Measurements from ENCODE around the gene ARIH2. TPM values are rescaled to one million over a fixed set of nuclear protein-coding genes. Genes with fewer than 3 reads are reported as not detected.
A peak's percentile ranks its signal among the peaks of the same experiment; 100 is the strongest.

The ARIH2 gene
- polyA plus RNA-seq, 4 donors: 42.7 to 70.1 (median 47.2) TPM

GRCh38 chr3:48919215-48920138, 835 bp downstream of the ARIH2 start:
- WGBS, 3 donors: 0 to 1% (median 0%) methylated on average over 50 to 54 of the region's 54 CpGs
- FAIRE-seq (no peak), DNase-seq (peak; percentile 56 to 80)
- Histone ChIP-seq H3K9me3 (ENCODE audit: control insufficient read depth in 2 of 2, insufficient read depth in 1 of 2, low read depth in 1 of 2, low read length in 1 of 2) (no peaks in the 10 kb centered on the region), H3K4me1 (ENCODE audit: control insufficient read depth in 3 of 3, insufficient read depth in 2 of 3, low read depth in 1 of 3, low read length in 2 of 3) (peaks cover 0 to 12% (median 3%) of the 10 kb centered on the region in 3 donors), H3K36me3 (ENCODE audit: control insufficient read depth in 3 of 3, insufficient read depth in 2 of 3, low read depth in 1 of 3, low read length in 3 of 3) (peaks cover 0 to 27% (median 0%) of the 10 kb centered on the region in 3 donors), H3K27ac (ENCODE audit: low read depth in 1 of 3, low read length in 2 of 3) (peak overlapping the region; percentile 82 to 100 (median 91)), H3K4me3 (ENCODE audit: low read depth in 1 of 3, low read length in 3 of 3) (peak overlapping the region; percentile 64 to 95 (median 89)), H3K27me3 (ENCODE audit: control insufficient read depth in 3 of 3, insufficient read depth in 3 of 3, low read length in 3 of 3) (no peaks in the 10 kb centered on the region)

- no peaks in the 10 kb centered on the region for H3K27me3 ChIP-seq (ENCODE audit: control insufficient read depth in 3 of 3, insufficient read depth in 3 of 3, low read length in 3 of 3)
- no peaks in the 10 kb centered on the region for H3K4me1 ChIP-seq (ENCODE audit: control insufficient read depth in 3 of 3, insufficient read depth in 2 of 3, low read depth in 1 of 3, low read length in 2 of 3)
- DNase-seq: no peak
- H3K9me3 ChIP-seq (ENCODE audit: control insufficient read depth in 2 of 2, insufficient read depth in 1 of 2, low read depth in 1 of 2, low read length in 1 of 2): no peaks in the 10 kb centered on the region
- H3K27ac ChIP-seq (ENCODE audit: low read depth in 1 of 3, low read length in 2 of 3): no peak overlapping the region
- H3K36me3 ChIP-seq (ENCODE audit: control insufficient read depth in 3 of 3, insufficient read depth in 2 of 3, low read depth in 1 of 3, low read length in 3 of 3): peaks cover 5 to 59% (median 10%) of the 10 kb centered on the region in 3 donors
- FAIRE-seq: no peak
- no peak overlapping the region for H3K4me3 ChIP-seq (ENCODE audit: low read depth in 1 of 3, low read length in 3 of 3)
- 75 to 76% (median 76%) methylated on average over 11 of the region's 11 CpGs for WGBS, 3 donors
Measured at GRCh38 chr3:48926425-48927392, 8.1 kb downstream of the ARIH2 start.

GRCh38 chr3:48927928-48928327, 9.3 kb downstream of the ARIH2 start:
- H3K36me3 ChIP-seq (ENCODE audit: control insufficient read depth in 3 of 3, insufficient read depth in 2 of 3, low read depth in 1 of 3, low read length in 3 of 3): peaks cover 5 to 58% (median 10%) of the 10 kb centered on the region in 3 donors
- FAIRE-seq: no peak
- DNase-seq: no peak
- H3K27ac ChIP-seq (ENCODE audit: low read depth in 1 of 3, low read length in 2 of 3): no peak overlapping the region
- WGBS, 3 donors: 15 to 34% (median 26%) methylated on average over 2 of the region's 2 CpGs
- H3K4me1 ChIP-seq (ENCODE audit: control insufficient read depth in 3 of 3, insufficient read depth in 2 of 3, low read depth in 1 of 3, low read length in 2 of 3): no peaks in the 10 kb centered on the region
- no peak overlapping the region for H3K4me3 ChIP-seq (ENCODE audit: low read depth in 1 of 3, low read length in 3 of 3)
- H3K9me3 ChIP-seq (ENCODE audit: control insufficient read depth in 2 of 2, insufficient read depth in 1 of 2, low read depth in 1 of 2, low read length in 1 of 2): no peaks in the 10 kb centered on the region
- no peaks in the 10 kb centered on the region for H3K27me3 ChIP-seq (ENCODE audit: control insufficient read depth in 3 of 3, insufficient read depth in 3 of 3, low read length in 3 of 3)

GRCh38 chr3:48928679-48929078, 10.0 kb downstream of the ARIH2 start:
- Histone ChIP-seq H3K36me3 (ENCODE audit: control insufficient read depth in 3 of 3, insufficient read depth in 2 of 3, low read depth in 1 of 3, low read length in 3 of 3) (peaks cover 5 to 59% (median 10%) of the 10 kb centered on the region in 3 donors), H3K27ac (ENCODE audit: low read depth in 1 of 3, low read length in 2 of 3) (no peak overlapping the region), H3K27me3 (ENCODE audit: control insufficient read depth in 3 of 3, insufficient read depth in 3 of 3, low read length in 3 of 3) (no peaks in the 10 kb centered on the region), H3K4me1 (ENCODE audit: control insufficient read depth in 3 of 3, insufficient read depth in 2 of 3, low read depth in 1 of 3, low read length in 2 of 3) (no peaks in the 10 kb centered on the region), H3K4me3 (ENCODE audit: low read depth in 1 of 3, low read length in 3 of 3) (no peak overlapping the region), H3K9me3 (ENCODE audit: control insufficient read depth in 2 of 2, insufficient read depth in 1 of 2, low read depth in 1 of 2, low read length in 1 of 2) (no peaks in the 10 kb centered on the region)
- DNase-seq (no peak), FAIRE-seq (no peak)
- 78 to 84% (median 82%) methylated on average over 1 of the region's 1 CpG for whole genome bisulfite sequencing, 3 donors

- FAIRE-seq (no peak), DNase-seq (no peak)
- H3K4me3 ChIP-seq (ENCODE audit: low read depth in 1 of 3, low read length in 3 of 3): no peak overlapping the region
- WGBS, 3 donors: 68 to 69% (median 68%) methylated on average over 3 of the region's 3 CpGs
- no peaks in the 10 kb centered on the region for H3K27me3 ChIP-seq (ENCODE audit: control insufficient read depth in 3 of 3, insufficient read depth in 3 of 3, low read length in 3 of 3)
- H3K27ac ChIP-seq (ENCODE audit: low read depth in 1 of 3, low read length in 2 of 3): no peak overlapping the region
- no peaks in the 10 kb centered on the region for H3K4me1 ChIP-seq (ENCODE audit: control insufficient read depth in 3 of 3, insufficient read depth in 2 of 3, low read depth in 1 of 3, low read length in 2 of 3)
- peaks cover 5 to 51% (median 13%) of the 10 kb centered on the region in 3 donors for H3K36me3 ChIP-seq (ENCODE audit: control insufficient read depth in 3 of 3, insufficient read depth in 2 of 3, low read depth in 1 of 3, low read length in 3 of 3)
- no peaks in the 10 kb centered on the region for H3K9me3 ChIP-seq (ENCODE audit: control insufficient read depth in 2 of 2, insufficient read depth in 1 of 2, low read depth in 1 of 2, low read length in 1 of 2)
Measured at GRCh38 chr3:48929358-48930035, 10.9 kb downstream of the ARIH2 start.

- DNase-seq (no peak), FAIRE-seq (no peak)
Measured at GRCh38 chr3:48930590-48930989, 11.9 kb downstream of the ARIH2 start.

GRCh38 chr3:48931944-48932580, 13.4 kb downstream of the ARIH2 start:
- Histone ChIP-seq H3K27ac (ENCODE audit: low read depth in 1 of 3, low read length in 2 of 3) (no peak overlapping the region), H3K36me3 (ENCODE audit: control insufficient read depth in 3 of 3, insufficient read depth in 2 of 3, low read depth in 1 of 3, low read length in 3 of 3) (peaks cover 3 to 36% (median 16%) of the 10 kb centered on the region in 3 donors), H3K4me3 (ENCODE audit: low read depth in 1 of 3, low read length in 3 of 3) (no peak overlapping the region), H3K4me1 (ENCODE audit: control insufficient read depth in 3 of 3, insufficient read depth in 2 of 3, low read depth in 1 of 3, low read length in 2 of 3) (no peaks in the 10 kb centered on the region), H3K27me3 (ENCODE audit: control insufficient read depth in 3 of 3, insufficient read depth in 3 of 3, low read length in 3 of 3) (no peaks in the 10 kb centered on the region), H3K9me3 (ENCODE audit: control insufficient read depth in 2 of 2, insufficient read depth in 1 of 2, low read depth in 1 of 2, low read length in 1 of 2) (no peaks in the 10 kb centered on the region)
- WGBS, 3 donors: 45 to 85% (median 64%) methylated on average over 1 of the region's 1 CpG
- FAIRE-seq (no peak), DNase-seq (no peak)

More at GRCh38 chr3:48930590-48930989, 11.9 kb downstream of the ARIH2 start:
- 78 to 85% (median 84%) methylated on average over 3 of the region's 3 CpGs for WGBS, 3 donors
- H3K9me3 ChIP-seq (ENCODE audit: control insufficient read depth in 2 of 2, insufficient read depth in 1 of 2, low read depth in 1 of 2, low read length in 1 of 2): no peaks in the 10 kb centered on the region
- H3K27ac ChIP-seq (ENCODE audit: low read depth in 1 of 3, low read length in 2 of 3): no peak overlapping the region
- H3K27me3 ChIP-seq (ENCODE audit: control insufficient read depth in 3 of 3, insufficient read depth in 3 of 3, low read length in 3 of 3): no peaks in the 10 kb centered on the region
- H3K4me1 ChIP-seq (ENCODE audit: control insufficient read depth in 3 of 3, insufficient read depth in 2 of 3, low read depth in 1 of 3, low read length in 2 of 3): no peaks in the 10 kb centered on the region
- H3K36me3 ChIP-seq (ENCODE audit: control insufficient read depth in 3 of 3, insufficient read depth in 2 of 3, low read depth in 1 of 3, low read length in 3 of 3): peaks cover 5 to 45% (median 18%) of the 10 kb centered on the region in 3 donors
- H3K4me3 ChIP-seq (ENCODE audit: low read depth in 1 of 3, low read length in 3 of 3): no peak overlapping the region
